ENCODE results near the gene RNU6-7. TPM values are rescaled to one million over a fixed set of nuclear protein-coding genes. Genes with fewer than 3 reads are reported as not detected.

RNU6-7 gene
- total RNA-seq, 2 donors from 2014 or later = not detected

DNA sequence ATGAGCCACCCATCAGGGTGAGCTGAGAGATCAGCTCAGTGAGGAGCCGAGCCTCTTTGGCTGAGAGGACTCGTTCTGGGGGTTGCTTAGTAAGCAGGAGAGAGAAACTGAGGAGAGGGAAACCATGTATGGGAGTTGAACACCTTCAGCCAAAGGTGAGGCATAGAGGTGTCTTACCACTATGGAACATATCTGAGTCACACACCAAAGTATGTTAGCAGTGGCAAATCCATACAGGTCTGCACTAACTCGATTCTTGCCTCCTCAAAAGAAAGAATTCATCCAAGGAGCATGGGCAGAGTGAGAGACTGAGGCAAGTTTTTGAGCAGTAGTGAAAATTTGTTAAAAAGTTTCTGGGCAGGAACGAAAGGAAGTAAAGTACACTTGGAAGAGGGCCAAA, 47.9 kb downstream of the RNU6-7 start:
- TF ChIP-seq, protein P1, sequence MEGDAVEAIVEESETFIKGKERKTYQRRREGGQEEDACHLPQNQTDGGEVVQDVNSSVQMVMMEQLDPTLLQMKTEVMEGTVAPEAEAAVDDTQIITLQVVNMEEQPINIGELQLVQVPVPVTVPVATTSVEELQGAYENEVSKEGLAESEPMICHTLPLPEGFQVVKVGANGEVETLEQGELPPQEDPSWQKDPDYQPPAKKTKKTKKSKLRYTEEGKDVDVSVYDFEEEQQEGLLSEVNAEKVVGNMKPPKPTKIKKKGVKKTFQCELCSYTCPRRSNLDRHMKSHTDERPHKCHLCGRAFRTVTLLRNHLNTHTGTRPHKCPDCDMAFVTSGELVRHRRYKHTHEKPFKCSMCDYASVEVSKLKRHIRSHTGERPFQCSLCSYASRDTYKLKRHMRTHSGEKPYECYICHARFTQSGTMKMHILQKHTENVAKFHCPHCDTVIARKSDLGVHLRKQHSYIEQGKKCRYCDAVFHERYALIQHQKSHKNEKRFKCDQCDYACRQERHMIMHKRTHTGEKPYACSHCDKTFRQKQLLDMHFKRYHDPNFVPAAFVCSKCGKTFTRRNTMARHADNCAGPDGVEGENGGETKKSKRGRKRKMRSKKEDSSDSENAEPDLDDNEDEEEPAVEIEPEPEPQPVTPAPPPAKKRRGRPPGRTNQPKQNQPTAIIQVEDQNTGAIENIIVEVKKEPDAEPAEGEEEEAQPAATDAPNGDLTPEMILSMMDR (IDR thresholded peaks at IDR 0.05) = no peak
- Histone ChIP-seq H3K27ac (no peak overlapping the region), H3K4me3 (no peak overlapping the region), H3K9me3 (no peaks in the 10 kb centered on the region), H3K27me3 (no peaks in the 10 kb centered on the region), H3K36me3 (no peaks in the 10 kb centered on the region), H3K4me1 (peaks cover 0 to 11% of the 10 kb centered on the region in 2 donors)
- DNase-seq (ENCODE audit: low spot score) = no peak

DNA sequence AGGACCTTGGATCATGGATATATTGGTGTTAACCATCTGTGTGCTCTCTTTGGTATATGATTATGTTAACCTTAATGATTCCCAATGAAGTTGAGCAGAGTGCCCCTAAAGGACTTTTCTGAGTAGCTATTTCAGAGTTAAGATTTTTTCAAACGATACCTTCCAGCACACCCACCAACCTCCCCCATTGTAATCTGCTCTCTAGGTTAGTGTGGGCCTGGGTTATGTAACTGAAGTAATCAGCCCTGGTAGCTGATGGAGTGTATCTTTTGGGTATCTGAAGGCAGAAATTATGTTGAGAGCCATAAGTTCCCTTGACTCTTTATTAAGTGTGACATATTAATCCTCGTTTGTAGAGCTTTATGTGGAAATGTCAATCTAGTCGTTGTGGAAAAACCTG, 48.8 kb downstream of the RNU6-7 start:
- no peaks in the 10 kb centered on the region for H3K27me3 ChIP-seq
- H3K9me3 ChIP-seq = no peaks in the 10 kb centered on the region
- TF ChIP-seq, protein P1 (IDR thresholded peaks at IDR 0.05) = no peak
- no peak overlapping the region for H3K27ac ChIP-seq
- H3K4me3 ChIP-seq = no peak overlapping the region
- H3K4me1 ChIP-seq = peaks cover 0 to 18% of the 10 kb centered on the region in 2 donors
- H3K36me3 ChIP-seq = no peaks in the 10 kb centered on the region
- no peak for DNase-seq (ENCODE audit: low spot score)

DNA sequence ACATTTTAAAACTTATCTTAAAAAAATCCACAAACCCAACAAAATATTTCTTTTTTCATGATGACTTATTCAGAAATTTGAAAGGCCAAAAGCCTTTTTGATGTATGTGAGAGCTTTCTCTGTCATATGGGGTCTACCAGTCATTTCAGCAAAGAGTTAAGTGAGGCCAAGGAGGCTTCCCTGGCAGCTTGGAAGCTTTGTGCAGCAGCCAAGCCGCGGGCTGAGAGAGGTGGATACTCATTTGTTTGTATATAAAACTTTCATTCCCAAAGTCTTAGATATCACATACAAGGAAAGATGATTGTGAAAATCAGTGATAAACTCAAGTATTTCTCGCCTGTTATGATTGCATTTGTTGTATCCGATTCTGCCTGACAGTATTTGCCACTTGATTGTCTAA, 49.7 kb downstream of the RNU6-7 start:
- Histone ChIP-seq H3K4me1 (peaks cover 0 to 19% of the 10 kb centered on the region in 2 donors), H3K36me3 (no peaks in the 10 kb centered on the region), H3K27me3 (no peaks in the 10 kb centered on the region), H3K27ac (peak overlapping the region; percentile 5 to 15), H3K4me3 (no peak overlapping the region), H3K9me3 (no peaks in the 10 kb centered on the region)
- TF ChIP-seq, protein P1 (IDR thresholded peaks at IDR 0.05) = no peak
- no peak for DNase-seq (ENCODE audit: low spot score)

Other genes with a start within 250 kb of the RNU6-7 start
- 100 to 1,000 TPM; 145 to 160 TPM for gene ARHGAP5, start 124.7 kb upstream of the RNU6-7 start, total RNA-seq
- gene RNU6-8, start 1.2 kb downstream of the RNU6-7 start, total RNA-seq = not detected
- 100 to 1,000 TPM; 112 to 117 TPM for gene AKAP6, start 127.3 kb downstream of the RNU6-7 start, total RNA-seq